SK-N-SH treated with all-trans-retinoic acid at 6 μM for 48 hours (cell line): ENCODE data around the gene LGSN.

Experiments
- ATAC-seq: fragments of 200-7000 bp; cut with Tn5 transposase; 3 replicates; pipeline ENCODE4 v1.9.1; 2020; ENCODE audit warnings: mild to moderate bottlenecking, moderate library complexity
- BACH2 ChIP-seq: fragments of 250-450 bp; sonication (Bioruptor Pico); IDR thresholded peaks from 2 replicates; pipeline ENCODE4 v1.9.0; 2021; ENCODE audit warnings: mild to moderate bottlenecking, borderline replicate concordance
- CSDC2 ChIP-seq: fragments of 250-450 bp; sonication (Bioruptor Pico); IDR thresholded peaks from 2 replicates; pipeline ENCODE4 v1.5.0; 2020; ENCODE audit warnings: mild to moderate bottlenecking, moderate library complexity
- ESRRG ChIP-seq: fragments of 250-450 bp; sonication (Bioruptor Pico); IDR thresholded peaks from 2 replicates; pipeline ENCODE4 v1.6.1; 2021; ENCODE audit warnings: mild to moderate bottlenecking
- GLIS3 ChIP-seq: fragments of 250-450 bp; sonication (Bioruptor Pico); IDR thresholded peaks from 2 replicates; pipeline ENCODE4 v1.5.0; 2020; ENCODE audit warnings: mild to moderate bottlenecking, moderate library complexity
- OSR1 ChIP-seq: fragments of 250-450 bp; sonication (Bioruptor Pico); IDR thresholded peaks from 2 replicates; pipeline ENCODE4 v1.8.0; 2022; ENCODE audit warnings: moderate library complexity, mild to moderate bottlenecking, inconsistent platforms
- PPARA ChIP-seq: fragments of 250-450 bp; sonication (Bioruptor Pico); IDR thresholded peaks from 2 replicates; pipeline ENCODE4 v1.5.0; 2020; ENCODE audit warnings: mild to moderate bottlenecking, borderline replicate concordance
- RARB ChIP-seq: fragments of 250-450 bp; sonication (Bioruptor Pico); IDR thresholded peaks from 2 replicates; pipeline ENCODE4 v1.8.0; 2021; ENCODE audit warnings: mild to moderate bottlenecking, moderate library complexity
- TCF4 ChIP-seq: fragments of 250-450 bp; sonication (Bioruptor Pico); IDR thresholded peaks from 2 replicates; pipeline ENCODE4 v1.8.0; 2021; ENCODE audit warnings: mild to moderate bottlenecking, moderate library complexity, borderline replicate concordance
- TOX ChIP-seq: fragments of 250-450 bp; sonication (Bioruptor Pico); IDR thresholded peaks from 2 replicates; pipeline ENCODE4 v1.8.0; 2021; ENCODE audit warnings: mild to moderate bottlenecking, moderate library complexity, borderline replicate concordance
- ZC3H10 ChIP-seq: fragments of 250-450 bp; sonication (Bioruptor Pico); IDR thresholded peaks from 2 replicates; pipeline ENCODE4 v1.5.1; 2021; ENCODE audit warnings: mild to moderate bottlenecking, moderate library complexity
- ZFP3 ChIP-seq: fragments of 250-450 bp; sonication (Bioruptor Pico); IDR thresholded peaks from 2 replicates; pipeline ENCODE4 v1.5.0; 2020; ENCODE audit warnings: mild to moderate bottlenecking, moderate library complexity
- ZNF565 ChIP-seq: fragments of 450-650 bp; formaldehyde crosslinking; conservative IDR thresholded peaks from 2 replicates; pipeline ENCODE4 v1.5.0; 2020; ENCODE audit warnings: low read depth, mild to moderate bottlenecking, moderate library complexity
- ZNF70 ChIP-seq: fragments of 450-650 bp; formaldehyde crosslinking; IDR thresholded peaks from 2 replicates; pipeline ENCODE4 v1.5.0; 2020; ENCODE audit warnings: mild to moderate bottlenecking, moderate library complexity
- ZNF8 ChIP-seq: fragments of 450-650 bp; formaldehyde crosslinking; IDR thresholded peaks from 2 replicates; pipeline ENCODE4 v1.5.0; 2020; ENCODE audit warnings: mild to moderate bottlenecking, moderate library complexity
- TF ChIP-seq, protein P1 (sequence below): fragments of 250-450 bp; sonication (Bioruptor Pico); IDR thresholded peaks from 2 replicates; pipeline ENCODE4 v1.8.0; 2021; ENCODE audit warnings: low read depth, mild to moderate bottlenecking, moderate library complexity, borderline replicate concordance
- TF ChIP-seq, protein P2 (sequence below): fragments of 250-450 bp; sonication (Bioruptor Pico); IDR thresholded peaks from 2 replicates; pipeline ENCODE4 v1.5.0; 2020; ENCODE audit warnings: mild to moderate bottlenecking, moderate library complexity
- TF ChIP-seq, protein P3 (sequence below): fragments of 250-450 bp; sonication (Bioruptor Pico); IDR thresholded peaks from 2 replicates; pipeline ENCODE4 v1.8.0; 2020; ENCODE audit warnings: mild to moderate bottlenecking, moderate library complexity, borderline replicate concordance
- TF ChIP-seq, protein P4 (sequence below): fragments of 250-450 bp; sonication (Bioruptor Pico); IDR thresholded peaks from 2 replicates; pipeline ENCODE4 v1.5.1; 2020; ENCODE audit warnings: low read depth, mild to moderate bottlenecking, moderate library complexity
- TF ChIP-seq, protein P5 (sequence below): fragments of 250-450 bp; sonication (Bioruptor Pico); IDR thresholded peaks from 2 replicates; pipeline ENCODE4 v1.5.1; 2021; ENCODE audit warnings: mild to moderate bottlenecking, moderate library complexity

Gene LGSN

DNA sequence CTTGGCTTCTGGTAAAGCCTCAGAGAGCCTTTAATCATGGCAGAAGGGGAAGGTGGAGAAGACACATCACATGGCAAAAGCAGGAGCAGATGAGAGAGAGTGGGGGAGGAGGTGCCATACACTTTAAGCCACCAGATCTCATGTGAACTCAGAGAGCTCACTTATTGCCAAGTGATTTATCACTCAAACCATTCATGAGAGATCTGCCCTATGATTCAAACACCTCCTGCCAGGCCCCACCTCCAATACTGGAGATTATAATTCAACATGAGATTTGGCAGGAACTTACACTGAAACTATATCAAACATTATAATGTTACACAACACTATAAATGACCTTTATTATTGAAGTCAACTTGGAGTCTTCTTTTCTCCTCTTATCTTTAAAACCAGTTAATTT, 60.6 kb downstream of the LGSN start:
- no peak for ATAC-seq
- TF ChIP-seq BACH2 (CRISPR knock-in tag) (no peak), TOX (CRISPR knock-in tag) (no peak), OSR1 (CRISPR knock-in tag) (no peak), GLIS3 (CRISPR knock-in tag) (no peak), ZC3H10 (CRISPR knock-in tag) (no peak), TCF4 (CRISPR knock-in tag) (no peak), ZNF565 (CRISPR knock-in tag) (no peak), RARB (CRISPR knock-in tag) (no peak), CSDC2 (CRISPR knock-in tag) (no peak), ESRRG (CRISPR knock-in tag) (no peak), ZNF70 (CRISPR knock-in tag) (no peak), ZFP3 (CRISPR knock-in tag) (no peak)
- TF ChIP-seq, protein P1, sequence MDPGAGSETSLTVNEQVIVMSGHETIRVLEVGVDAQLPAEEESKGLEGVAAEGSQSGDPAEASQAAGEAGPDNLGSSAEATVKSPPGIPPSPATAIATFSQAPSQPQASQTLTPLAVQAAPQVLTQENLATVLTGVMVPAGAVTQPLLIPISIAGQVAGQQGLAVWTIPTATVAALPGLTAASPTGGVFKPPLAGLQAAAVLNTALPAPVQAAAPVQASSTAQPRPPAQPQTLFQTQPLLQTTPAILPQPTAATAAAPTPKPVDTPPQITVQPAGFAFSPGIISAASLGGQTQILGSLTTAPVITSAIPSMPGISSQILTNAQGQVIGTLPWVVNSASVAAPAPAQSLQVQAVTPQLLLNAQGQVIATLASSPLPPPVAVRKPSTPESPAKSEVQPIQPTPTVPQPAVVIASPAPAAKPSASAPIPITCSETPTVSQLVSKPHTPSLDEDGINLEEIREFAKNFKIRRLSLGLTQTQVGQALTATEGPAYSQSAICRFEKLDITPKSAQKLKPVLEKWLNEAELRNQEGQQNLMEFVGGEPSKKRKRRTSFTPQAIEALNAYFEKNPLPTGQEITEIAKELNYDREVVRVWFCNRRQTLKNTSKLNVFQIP: no peak
- TF ChIP-seq, protein P2, sequence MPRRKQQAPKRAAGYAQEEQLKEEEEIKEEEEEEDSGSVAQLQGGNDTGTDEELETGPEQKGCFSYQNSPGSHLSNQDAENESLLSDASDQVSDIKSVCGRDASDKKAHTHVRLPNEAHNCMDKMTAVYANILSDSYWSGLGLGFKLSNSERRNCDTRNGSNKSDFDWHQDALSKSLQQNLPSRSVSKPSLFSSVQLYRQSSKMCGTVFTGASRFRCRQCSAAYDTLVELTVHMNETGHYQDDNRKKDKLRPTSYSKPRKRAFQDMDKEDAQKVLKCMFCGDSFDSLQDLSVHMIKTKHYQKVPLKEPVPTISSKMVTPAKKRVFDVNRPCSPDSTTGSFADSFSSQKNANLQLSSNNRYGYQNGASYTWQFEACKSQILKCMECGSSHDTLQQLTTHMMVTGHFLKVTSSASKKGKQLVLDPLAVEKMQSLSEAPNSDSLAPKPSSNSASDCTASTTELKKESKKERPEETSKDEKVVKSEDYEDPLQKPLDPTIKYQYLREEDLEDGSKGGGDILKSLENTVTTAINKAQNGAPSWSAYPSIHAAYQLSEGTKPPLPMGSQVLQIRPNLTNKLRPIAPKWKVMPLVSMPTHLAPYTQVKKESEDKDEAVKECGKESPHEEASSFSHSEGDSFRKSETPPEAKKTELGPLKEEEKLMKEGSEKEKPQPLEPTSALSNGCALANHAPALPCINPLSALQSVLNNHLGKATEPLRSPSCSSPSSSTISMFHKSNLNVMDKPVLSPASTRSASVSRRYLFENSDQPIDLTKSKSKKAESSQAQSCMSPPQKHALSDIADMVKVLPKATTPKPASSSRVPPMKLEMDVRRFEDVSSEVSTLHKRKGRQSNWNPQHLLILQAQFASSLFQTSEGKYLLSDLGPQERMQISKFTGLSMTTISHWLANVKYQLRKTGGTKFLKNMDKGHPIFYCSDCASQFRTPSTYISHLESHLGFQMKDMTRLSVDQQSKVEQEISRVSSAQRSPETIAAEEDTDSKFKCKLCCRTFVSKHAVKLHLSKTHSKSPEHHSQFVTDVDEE (CRISPR knock-in tag): no peak
- TF ChIP-seq, protein P3, sequence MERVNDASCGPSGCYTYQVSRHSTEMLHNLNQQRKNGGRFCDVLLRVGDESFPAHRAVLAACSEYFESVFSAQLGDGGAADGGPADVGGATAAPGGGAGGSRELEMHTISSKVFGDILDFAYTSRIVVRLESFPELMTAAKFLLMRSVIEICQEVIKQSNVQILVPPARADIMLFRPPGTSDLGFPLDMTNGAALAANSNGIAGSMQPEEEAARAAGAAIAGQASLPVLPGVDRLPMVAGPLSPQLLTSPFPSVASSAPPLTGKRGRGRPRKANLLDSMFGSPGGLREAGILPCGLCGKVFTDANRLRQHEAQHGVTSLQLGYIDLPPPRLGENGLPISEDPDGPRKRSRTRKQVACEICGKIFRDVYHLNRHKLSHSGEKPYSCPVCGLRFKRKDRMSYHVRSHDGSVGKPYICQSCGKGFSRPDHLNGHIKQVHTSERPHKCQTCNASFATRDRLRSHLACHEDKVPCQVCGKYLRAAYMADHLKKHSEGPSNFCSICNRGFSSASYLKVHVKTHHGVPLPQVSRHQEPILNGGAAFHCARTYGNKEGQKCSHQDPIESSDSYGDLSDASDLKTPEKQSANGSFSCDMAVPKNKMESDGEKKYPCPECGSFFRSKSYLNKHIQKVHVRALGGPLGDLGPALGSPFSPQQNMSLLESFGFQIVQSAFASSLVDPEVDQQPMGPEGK: no peak
- TF ChIP-seq, protein P4, sequence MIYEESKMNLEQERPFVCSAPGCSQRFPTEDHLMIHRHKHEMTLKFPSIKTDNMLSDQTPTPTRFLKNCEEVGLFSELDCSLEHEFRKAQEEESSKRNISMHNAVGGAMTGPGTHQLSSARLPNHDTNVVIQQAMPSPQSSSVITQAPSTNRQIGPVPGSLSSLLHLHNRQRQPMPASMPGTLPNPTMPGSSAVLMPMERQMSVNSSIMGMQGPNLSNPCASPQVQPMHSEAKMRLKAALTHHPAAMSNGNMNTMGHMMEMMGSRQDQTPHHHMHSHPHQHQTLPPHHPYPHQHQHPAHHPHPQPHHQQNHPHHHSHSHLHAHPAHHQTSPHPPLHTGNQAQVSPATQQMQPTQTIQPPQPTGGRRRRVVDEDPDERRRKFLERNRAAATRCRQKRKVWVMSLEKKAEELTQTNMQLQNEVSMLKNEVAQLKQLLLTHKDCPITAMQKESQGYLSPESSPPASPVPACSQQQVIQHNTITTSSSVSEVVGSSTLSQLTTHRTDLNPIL (CRISPR knock-in tag): no peak
- TF ChIP-seq, all 23 proteins: peak for 0

DNA sequence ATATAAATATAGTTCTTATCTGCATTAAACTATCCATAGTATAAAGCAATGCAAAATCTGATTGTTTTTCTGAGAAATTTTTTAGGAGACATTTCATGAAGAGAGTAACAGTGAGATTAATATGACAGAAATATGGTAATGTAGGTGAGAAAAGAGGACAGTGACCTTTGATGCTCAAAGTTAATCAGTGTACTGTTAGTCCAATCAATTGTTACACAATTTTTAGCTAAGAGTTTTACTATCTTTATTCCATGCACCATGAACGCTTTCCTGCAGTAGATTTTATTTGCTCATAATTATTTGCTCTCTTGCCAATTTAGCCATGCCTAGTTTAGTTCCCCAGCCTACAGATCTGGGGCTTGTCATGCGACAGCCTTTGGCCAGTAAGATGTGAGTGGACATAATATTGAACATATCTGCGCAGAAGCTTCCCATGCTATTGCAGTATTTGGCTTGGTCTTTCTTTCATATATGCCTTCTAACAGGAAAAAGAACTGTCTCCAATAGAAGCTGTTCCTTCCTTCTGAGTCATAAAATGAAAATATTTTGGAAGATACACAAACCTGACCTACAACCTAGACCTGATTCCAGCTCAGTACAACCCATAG, 69.8 kb downstream of the LGSN start:
- ATAC-seq: no peak
- TF ChIP-seq, protein P3: no peak
- TF ChIP-seq, protein P1: no peak
- no peak for TF ChIP-seq ZNF70 (CRISPR knock-in tag)
- TF ChIP-seq CSDC2 (CRISPR knock-in tag): no peak
- no peak for TF ChIP-seq ESRRG (CRISPR knock-in tag)
- no peak for TF ChIP-seq ZNF8 (CRISPR knock-in tag)
- TF ChIP-seq, protein P5, sequence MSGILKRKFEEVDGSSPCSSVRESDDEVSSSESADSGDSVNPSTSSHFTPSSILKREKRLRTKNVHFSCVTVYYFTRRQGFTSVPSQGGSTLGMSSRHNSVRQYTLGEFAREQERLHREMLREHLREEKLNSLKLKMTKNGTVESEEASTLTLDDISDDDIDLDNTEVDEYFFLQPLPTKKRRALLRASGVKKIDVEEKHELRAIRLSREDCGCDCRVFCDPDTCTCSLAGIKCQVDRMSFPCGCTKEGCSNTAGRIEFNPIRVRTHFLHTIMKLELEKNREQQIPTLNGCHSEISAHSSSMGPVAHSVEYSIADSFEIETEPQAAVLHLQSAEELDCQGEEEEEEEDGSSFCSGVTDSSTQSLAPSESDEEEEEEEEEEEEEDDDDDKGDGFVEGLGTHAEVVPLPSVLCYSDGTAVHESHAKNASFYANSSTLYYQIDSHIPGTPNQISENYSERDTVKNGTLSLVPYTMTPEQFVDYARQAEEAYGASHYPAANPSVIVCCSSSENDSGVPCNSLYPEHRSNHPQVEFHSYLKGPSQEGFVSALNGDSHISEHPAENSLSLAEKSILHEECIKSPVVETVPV (CRISPR knock-in tag): no peak
- TF ChIP-seq PPARA (CRISPR knock-in tag): no peak
- TF ChIP-seq TCF4 (CRISPR knock-in tag): no peak
- no peak for TF ChIP-seq ZNF565 (CRISPR knock-in tag)
- no peak for TF ChIP-seq RARB (CRISPR knock-in tag)
- TF ChIP-seq, protein P2 (CRISPR knock-in tag): no peak
- TF ChIP-seq ZC3H10 (CRISPR knock-in tag): no peak
